ENCODE data around the gene TNRC6A. TPM values are rescaled to one million over a fixed set of nuclear protein-coding genes. Genes with fewer than 3 reads are reported as not detected.
"Not testable (repeated sequence)": the region's sequence is repeated elsewhere in the genome, so short reads cannot be mapped to it uniquely, and the experiment has no call there.

The TNRC6A gene
- total and polyA plus RNA-seq, 3 experiments from 2014 or later: 11.4 to 44.0 (median 40.4) TPM

GRCh38 chr16:24749872-24750271 lies 20.4 kb downstream of the TNRC6A start:
- H3K4me3 ChIP-seq (ENCODE audit: low read length); H3K27ac Mint-ChIP-seq; H3K27me3 Mint-ChIP-seq; CTCF ChIA-PET; DNase-seq; H3K27ac ChIP-seq (ENCODE audit: low read depth, low read length); POLR2A ChIA-PET; H3K36me3 ChIP-seq (ENCODE audit: insufficient read depth, low read length); H3K9me3 Mint-ChIP-seq; H3K27me3 ChIP-seq (ENCODE audit: insufficient read depth, low read length, poor library complexity, severe bottlenecking); H3K9me3 ChIP-seq (ENCODE audit: low read length): not testable (repeated sequence)
- Mint-ChIP-seq H3K36me3 (peaks cover 0 to 39% (median 4%) of the 10 kb centered on the region in 3 donors), H3K4me1 (peaks cover 78 to 93% (median 92%) of the 10 kb centered on the region in 3 donors), H3K4me3 (peak overlapping the region in 1 of 7 donors; percentile 71)
- H3K4me1 ChIP-seq (ENCODE audit: insufficient read depth, low read length): peaks cover 60% of the 10 kb centered on the region

- Histone ChIP-seq H3K36me3 (ENCODE audit: insufficient read depth, low read length) (no peaks in the 10 kb centered on the region), H3K4me1 (ENCODE audit: insufficient read depth, low read length) (peaks cover 38% of the 10 kb centered on the region), H3K9me3 (ENCODE audit: low read length) (no peaks in the 10 kb centered on the region), H3K4me3 (ENCODE audit: low read length) (no peak overlapping the region), H3K27ac (ENCODE audit: low read depth, low read length) (no peak overlapping the region), H3K27me3 (ENCODE audit: insufficient read depth, low read length, poor library complexity, severe bottlenecking) (no peaks in the 10 kb centered on the region)
- no peak for DNase-seq
- ChIA-PET POLR2A (no interaction called here), CTCF (no interaction called here)
- Mint-ChIP-seq H3K4me3 (no peak overlapping the region), H3K4me1 (peaks cover 67 to 86% (median 86%) of the 10 kb centered on the region in 3 donors), H3K9me3 (no peaks in the 10 kb centered on the region), H3K27me3 (no peaks in the 10 kb centered on the region), H3K36me3 (peaks cover 0 to 31% (median 2%) of the 10 kb centered on the region in 3 donors), H3K27ac (peak overlapping the region in 3 of 8 donors; percentile 43 to 68 (median 64))
These were observed 23.5 kb downstream of the TNRC6A start for GRCh38 chr16:24753000-24753399.

GRCh38 chr16:24753437-24753836 lies 24.0 kb downstream of the TNRC6A start:
- ChIA-PET POLR2A (no interaction called here), CTCF (interaction anchor here (0.6 kb wide), 1 partner anchor 110 kb away, joined by 3 read pairs; no protein-coding TSS in a partner anchor)
- H3K36me3 ChIP-seq (ENCODE audit: insufficient read depth, low read length): peaks cover 3% of the 10 kb centered on the region
- Mint-ChIP-seq H3K36me3 (peaks cover 0 to 29% (median 2%) of the 10 kb centered on the region in 3 donors), H3K9me3 (no peaks in the 10 kb centered on the region), H3K27me3 (no peaks in the 10 kb centered on the region), H3K27ac (peak overlapping the region in 2 of 8 donors; percentile 43 to 68), H3K4me1 (peaks cover 64 to 81% (median 81%) of the 10 kb centered on the region in 3 donors), H3K4me3 (no peak overlapping the region)
- no peaks in the 10 kb centered on the region for H3K27me3 ChIP-seq (ENCODE audit: insufficient read depth, low read length, poor library complexity, severe bottlenecking)
- DNase-seq: no peak
- no peak overlapping the region for H3K27ac ChIP-seq (ENCODE audit: low read depth, low read length)
- H3K4me1 ChIP-seq (ENCODE audit: insufficient read depth, low read length): peaks cover 34% of the 10 kb centered on the region
- no peaks in the 10 kb centered on the region for H3K9me3 ChIP-seq (ENCODE audit: low read length)
- no peak overlapping the region for H3K4me3 ChIP-seq (ENCODE audit: low read length)

GRCh38 chr16:24754543-24754942 lies 25.1 kb downstream of the TNRC6A start:
- Mint-ChIP-seq H3K9me3 (no peaks in the 10 kb centered on the region), H3K4me3 (no peak overlapping the region), H3K27me3 (no peaks in the 10 kb centered on the region), H3K36me3 (peaks cover 0 to 21% (median 2%) of the 10 kb centered on the region in 3 donors), H3K27ac (peak overlapping the region in 3 of 8 donors; percentile 10 to 48 (median 31)), H3K4me1 (peaks cover 53 to 70% (median 70%) of the 10 kb centered on the region in 3 donors)
- Histone ChIP-seq H3K9me3 (ENCODE audit: low read length) (no peaks in the 10 kb centered on the region), H3K4me1 (ENCODE audit: insufficient read depth, low read length) (peaks cover 34% of the 10 kb centered on the region), H3K36me3 (ENCODE audit: insufficient read depth, low read length) (peaks cover 7% of the 10 kb centered on the region), H3K4me3 (ENCODE audit: low read length) (no peak overlapping the region), H3K27ac (ENCODE audit: low read depth, low read length) (no peak overlapping the region), H3K27me3 (ENCODE audit: insufficient read depth, low read length, poor library complexity, severe bottlenecking) (no peaks in the 10 kb centered on the region)
- ChIA-PET CTCF (no interaction called here), POLR2A (no interaction called here)
- DNase-seq: no peak

GRCh38 chr16:24755201-24755874 lies 25.9 kb downstream of the TNRC6A start:
- H3K36me3 Mint-ChIP-seq: peaks cover 0 to 20% (median 2%) of the 10 kb centered on the region in 3 donors
- peak overlapping the region in 6 of 8 donors; percentile 3 to 47 (median 27) for H3K27ac Mint-ChIP-seq
- no peaks in the 10 kb centered on the region for H3K9me3 Mint-ChIP-seq
- no peaks in the 10 kb centered on the region for H3K27me3 ChIP-seq (ENCODE audit: insufficient read depth, low read length, poor library complexity, severe bottlenecking)
- no peak overlapping the region for H3K27ac ChIP-seq (ENCODE audit: low read depth, low read length)
- ChIA-PET CTCF (no interaction called here), POLR2A (interaction anchor here (0.9 kb wide), 1 partner anchor 25 kb away, joined by 3 read pairs; no protein-coding TSS in a partner anchor)
- peaks cover 7% of the 10 kb centered on the region for H3K36me3 ChIP-seq (ENCODE audit: insufficient read depth, low read length)
- no peaks in the 10 kb centered on the region for H3K9me3 ChIP-seq (ENCODE audit: low read length)
- H3K4me1 Mint-ChIP-seq: peaks cover 49 to 65% (median 62%) of the 10 kb centered on the region in 3 donors
- H3K4me3 ChIP-seq (ENCODE audit: low read length): no peak overlapping the region
- no peak overlapping the region for H3K4me3 Mint-ChIP-seq
- no peak for DNase-seq
- H3K4me1 ChIP-seq (ENCODE audit: insufficient read depth, low read length): peaks cover 34% of the 10 kb centered on the region
- no peaks in the 10 kb centered on the region for H3K27me3 Mint-ChIP-seq

- H3K4me1 Mint-ChIP-seq: peaks cover 28 to 56% (median 46%) of the 10 kb centered on the region in 3 donors
- Histone ChIP-seq H3K27me3 (ENCODE audit: insufficient read depth, low read length, poor library complexity, severe bottlenecking) (no peaks in the 10 kb centered on the region), H3K4me1 (ENCODE audit: insufficient read depth, low read length) (peaks cover 12% of the 10 kb centered on the region), H3K27ac (ENCODE audit: low read depth, low read length) (no peak overlapping the region), H3K36me3 (ENCODE audit: insufficient read depth, low read length) (peaks cover 7% of the 10 kb centered on the region), H3K4me3 (ENCODE audit: low read length) (no peak overlapping the region), H3K9me3 (ENCODE audit: low read length) (no peaks in the 10 kb centered on the region)
- H3K9me3 Mint-ChIP-seq: no peaks in the 10 kb centered on the region
- no peak for DNase-seq
- H3K27ac Mint-ChIP-seq: no peak overlapping the region
- ChIA-PET CTCF (no interaction called here), POLR2A (interaction anchor here (0.8 kb wide), 1 partner anchor 28 kb away, joined by 6 read pairs; no protein-coding TSS in a partner anchor)
- peaks cover 0 to 33% (median 12%) of the 10 kb centered on the region in 3 donors for H3K36me3 Mint-ChIP-seq
- no peaks in the 10 kb centered on the region for H3K27me3 Mint-ChIP-seq
- no peak overlapping the region for H3K4me3 Mint-ChIP-seq
These were observed 28.9 kb downstream of the TNRC6A start for GRCh38 chr16:24758373-24758772.

GRCh38 chr16:24759006-24759405 lies 29.6 kb downstream of the TNRC6A start:
- Histone ChIP-seq H3K4me3 (ENCODE audit: low read length) (no peak overlapping the region), H3K36me3 (ENCODE audit: insufficient read depth, low read length) (peaks cover 7% of the 10 kb centered on the region), H3K27me3 (ENCODE audit: insufficient read depth, low read length, poor library complexity, severe bottlenecking) (no peaks in the 10 kb centered on the region), H3K9me3 (ENCODE audit: low read length) (no peaks in the 10 kb centered on the region), H3K4me1 (ENCODE audit: insufficient read depth, low read length) (peaks cover 11% of the 10 kb centered on the region), H3K27ac (ENCODE audit: low read depth, low read length) (no peak overlapping the region)
- CTCF ChIA-PET: no interaction called here
- Mint-ChIP-seq H3K36me3 (peaks cover 0 to 39% (median 15%) of the 10 kb centered on the region in 3 donors), H3K4me3 (no peak overlapping the region), H3K27ac (no peak overlapping the region), H3K4me1 (peaks cover 26 to 53% (median 44%) of the 10 kb centered on the region in 3 donors), H3K9me3 (no peaks in the 10 kb centered on the region), H3K27me3 (no peaks in the 10 kb centered on the region)
- POLR2A ChIA-PET: interaction anchor here (0.8 kb wide), 1 partner anchor 29 kb away, joined by 6 read pairs; no protein-coding TSS in a partner anchor
- DNase-seq: no peak

GRCh38 chr16:24761526-24761925 lies 32.1 kb downstream of the TNRC6A start:
- no peak for DNase-seq
- Mint-ChIP-seq H3K4me1 (peaks cover 13 to 41% (median 30%) of the 10 kb centered on the region in 3 donors), H3K36me3 (peaks cover 0 to 49% (median 15%) of the 10 kb centered on the region in 3 donors), H3K9me3 (no peaks in the 10 kb centered on the region), H3K27ac (no peak overlapping the region), H3K4me3 (no peak overlapping the region), H3K27me3 (no peaks in the 10 kb centered on the region)
- Histone ChIP-seq H3K9me3 (ENCODE audit: low read length) (no peaks in the 10 kb centered on the region), H3K27ac (ENCODE audit: low read depth, low read length) (no peak overlapping the region), H3K36me3 (ENCODE audit: insufficient read depth, low read length) (peaks cover 7% of the 10 kb centered on the region), H3K4me3 (ENCODE audit: low read length) (no peak overlapping the region), H3K4me1 (ENCODE audit: insufficient read depth, low read length) (no peaks in the 10 kb centered on the region), H3K27me3 (ENCODE audit: insufficient read depth, low read length, poor library complexity, severe bottlenecking) (no peaks in the 10 kb centered on the region)
- ChIA-PET CTCF (no interaction called here), POLR2A (interaction anchor here (0.6 kb wide), 1 partner anchor 42 kb away, joined by 4 read pairs; no protein-coding TSS in a partner anchor)

Data from CD8-positive, alpha-beta memory T cell (primary cell).